Activated naive CD4-positive, alpha-beta T cell treated with anti-CD3 and anti-CD28 coated beads for 36 hours (primary cell): Measurements from ENCODE around the gene MPZL2. TPM values are rescaled to one million over a fixed set of nuclear protein-coding genes. Genes with fewer than 3 reads are reported as not detected.

Source experiments
- CTCF ChIA-PET: fragments of 350-600 bp; sonication (Branson Sonifier 250); formaldehyde crosslinking; loops from one replicate; lab custom pipeline; 2021; ENCODE audit warnings: antibody characterized with exemption; lab: Charles Lee
- DNase-seq: peaks from one replicate; pipeline ENCODE4 v3.0.0-alpha.2; 2020
- H3K27ac Mint-ChIP-seq: one replicate; pipeline ENCODE4 v1.8.0; 2021; ENCODE audit warnings: mild to moderate bottlenecking, mixed read lengths
- H3K27me3 Mint-ChIP-seq: one replicate; pipeline ENCODE4 v1.8.0; 2021; ENCODE audit warnings: low read depth, mixed read lengths
- H3K36me3 Mint-ChIP-seq: one replicate; pipeline ENCODE4 v1.8.0; 2021; ENCODE audit warnings: low read depth, mixed read lengths
- H3K4me1 Mint-ChIP-seq: one replicate; pipeline ENCODE4 v1.8.0; 2021; ENCODE audit warnings: low read depth, mixed read lengths
- H3K4me3 Mint-ChIP-seq: one replicate; pipeline ENCODE4 v1.8.0; 2021; ENCODE audit warnings: mild to moderate bottlenecking, moderate library complexity, mixed read lengths
- H3K9me3 Mint-ChIP-seq: one replicate; pipeline ENCODE4 v1.8.0; 2021; ENCODE audit warnings: mixed read lengths
- intact Hi-C: fragments of 100-400 bp; cut with micrococcal nuclease; formaldehyde crosslinking; loops from one replicate; pipeline ENCODE4 v1.15.1; 2023
- total RNA-seq, 2 experiments: library from RNA; stranded (reverse); gene quantifications; one replicate each; pipeline ENCODE4 v1.2.3, GENCODE V29; 2021

MPZL2 gene
- total RNA-seq, 2 experiments from 2014 or later, result 25.3 to 28.4 TPM

GRCh38 chr11:118210323-118210722, 53.8 kb downstream of the MPZL2 start:
- peaks cover 59% of the 10 kb centered on the region for H3K36me3 Mint-ChIP-seq
- no peaks in the 10 kb centered on the region for H3K27me3 Mint-ChIP-seq

GRCh38 chr11:118209033-118209432, 55.1 kb downstream of the MPZL2 start:
- intact Hi-C loops, result loop anchor here (5.0 kb wide), 1 partner anchor 363 kb away; the partner anchor contains the start of gene ARCN1
- Mint-ChIP-seq H3K27me3 (no peaks in the 10 kb centered on the region), H3K4me3 (no peak overlapping the region), H3K27ac (peak overlapping the region; percentile 72), H3K4me1 (peaks cover 56% of the 10 kb centered on the region), H3K36me3 (peaks cover 60% of the 10 kb centered on the region), H3K9me3 (no peaks in the 10 kb centered on the region)
- DNase-seq, result no peak
- CTCF ChIA-PET, result interaction anchor here (0.7 to 1.2 kb wide), 3 partner anchors 12 to 66 kb away, joined by 3 to 4 read pairs (median 3); partner anchors contain the start of gene JAML

More at GRCh38 chr11:118210323-118210722, 53.8 kb downstream of the MPZL2 start:
- Mint-ChIP-seq H3K4me3 (no peak overlapping the region), H3K27ac (no peak overlapping the region), H3K9me3 (no peaks in the 10 kb centered on the region), H3K4me1 (peaks cover 69% of the 10 kb centered on the region)
- intact Hi-C loops, result no loop called here
- DNase-seq, result no peak
- CTCF ChIA-PET, result interaction anchor here (1.2 kb wide), 1 partner anchor 12 kb away, joined by 4 read pairs; no protein-coding TSS in a partner anchor

DNA sequence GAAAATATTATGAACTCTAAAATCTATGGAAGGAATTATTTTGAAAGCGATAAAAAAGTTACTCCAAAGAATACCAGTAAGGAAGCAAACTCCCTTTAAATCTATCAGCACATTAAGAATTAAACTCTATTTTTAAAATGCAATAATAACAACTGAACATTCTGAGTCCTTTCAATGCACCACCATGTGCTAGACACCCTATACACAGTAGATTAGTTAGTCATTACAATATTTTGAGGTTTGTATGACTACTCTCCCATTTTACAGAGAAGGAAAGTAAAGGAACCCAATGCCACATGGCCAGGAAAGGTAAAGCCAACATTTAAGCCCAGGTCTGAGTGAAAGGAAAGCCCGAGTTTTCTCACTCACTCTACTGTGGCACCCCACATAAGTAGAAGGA, 57.0 kb downstream of the MPZL2 start:
- no peaks in the 10 kb centered on the region for H3K27me3 Mint-ChIP-seq
- H3K4me3 Mint-ChIP-seq, result no peak overlapping the region
- no peak for DNase-seq
- H3K36me3 Mint-ChIP-seq, result peaks cover 42% of the 10 kb centered on the region
- no peaks in the 10 kb centered on the region for H3K9me3 Mint-ChIP-seq
- intact Hi-C loops, result loop anchor here (5.0 kb wide), 1 partner anchor 365 kb away; the partner anchor contains the start of gene ARCN1
- peak overlapping the region; percentile 88 for H3K27ac Mint-ChIP-seq
- H3K4me1 Mint-ChIP-seq, result peaks cover 37% of the 10 kb centered on the region
- CTCF ChIA-PET, result interaction anchor here (1.0 to 1.2 kb wide), 2 partner anchors 8 to 36 kb away, joined by 3 read pairs; no protein-coding TSS in a partner anchor

DNA sequence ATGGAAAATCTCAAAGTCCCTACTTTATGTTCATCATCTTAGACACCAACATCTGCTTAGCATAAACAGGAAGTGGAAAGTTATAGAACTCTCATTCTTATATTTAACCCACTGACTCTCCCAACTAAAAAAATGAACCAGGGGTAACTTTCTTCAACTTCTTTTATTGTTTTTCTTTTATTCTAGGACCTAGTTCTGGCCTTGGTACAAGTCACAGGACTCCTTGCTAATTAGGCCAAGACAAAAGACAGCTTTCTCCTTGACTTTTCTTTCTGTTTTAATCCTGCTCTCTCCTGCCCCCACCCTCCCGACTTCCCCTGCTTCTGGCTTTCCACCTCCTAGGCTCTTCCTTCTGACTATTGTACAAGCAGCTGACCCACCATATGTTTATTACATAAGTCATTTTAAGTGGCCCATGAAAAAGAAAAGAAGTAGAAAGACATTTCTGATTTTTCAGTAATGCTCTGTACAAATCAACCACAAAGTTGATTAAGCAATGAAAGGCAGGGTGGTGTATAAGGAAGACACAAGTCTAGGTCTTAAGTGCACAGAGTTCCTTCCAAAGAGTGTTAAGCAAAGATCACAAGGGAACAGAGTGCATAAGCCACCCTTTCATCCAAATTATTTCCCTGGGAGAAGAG, 57.6 kb downstream of the MPZL2 start:
- Mint-ChIP-seq H3K4me1 (peaks cover 32% of the 10 kb centered on the region), H3K9me3 (no peaks in the 10 kb centered on the region), H3K27me3 (no peaks in the 10 kb centered on the region), H3K27ac (peak overlapping the region; percentile 88), H3K36me3 (peaks cover 36% of the 10 kb centered on the region), H3K4me3 (peak overlapping the region; percentile 11)
- intact Hi-C loops, result loop anchor here (1.0 to 5.0 kb wide), 3 partner anchors 10 to 366 kb away; partner anchors contain the start of gene ARCN1
- DNase-seq, result no peak
- CTCF ChIA-PET, result interaction anchor here (1.5 kb wide), 1 partner anchor 35 kb away, joined by 4 read pairs; no protein-coding TSS in a partner anchor

GRCh38 chr11:118205606-118206378, 58.3 kb downstream of the MPZL2 start:
- intact Hi-C loops, result loop anchor here (1.0 to 5.0 kb wide), 3 partner anchors 11 to 367 kb away; partner anchors contain the start of gene ARCN1
- DNase-seq, result no peak
- Mint-ChIP-seq H3K36me3 (peaks cover 33% of the 10 kb centered on the region), H3K27ac (peak overlapping the region; percentile 88), H3K4me1 (peaks cover 26% of the 10 kb centered on the region), H3K4me3 (no peak overlapping the region), H3K9me3 (no peaks in the 10 kb centered on the region), H3K27me3 (no peaks in the 10 kb centered on the region)
- CTCF ChIA-PET, result interaction anchor here (1.0 to 1.5 kb wide), 2 partner anchors 12 to 36 kb away, joined by 3 to 4 read pairs; no protein-coding TSS in a partner anchor

Other genes starting within 250 kb of the MPZL2 start
- gene TMPRSS4, start 187.2 kb downstream of the MPZL2 start, total RNA-seq, result not detected
- not detected for gene SMIM35, start 177.3 kb downstream of the MPZL2 start, total RNA-seq
- gene SCN4B, start 111.5 kb downstream of the MPZL2 start, total RNA-seq, result under 1 TPM; 0.07 to 0.12 TPM
- not detected for gene SCN2B, start 87.7 kb downstream of the MPZL2 start, total RNA-seq
- gene JAML, start 39.3 kb downstream of the MPZL2 start, total RNA-seq, result 10 to 100 TPM; 67.5 to 71.4 TPM
- gene MPZL3, start 11.9 kb downstream of the MPZL2 start, total RNA-seq, result 10 to 100 TPM; 29.3 to 30.5 TPM
- gene CD3E, start 40.4 kb upstream of the MPZL2 start, total RNA-seq, result 100 to 1,000 TPM; 377 to 415 TPM
- gene CD3D, start 78.4 kb upstream of the MPZL2 start, total RNA-seq, result 100 to 1,000 TPM; 259 to 285 TPM
- gene CD3G, start 80.0 kb upstream of the MPZL2 start, total RNA-seq, result 100 to 1,000 TPM; 103 to 106 TPM
- gene UBE4A, start 95.3 kb upstream of the MPZL2 start, total RNA-seq, result 10 to 100 TPM; 35.3 to 35.7 TPM
- gene ATP5MG, start 137.3 kb upstream of the MPZL2 start, total RNA-seq, result 100 to 1,000 TPM; 279 to 284 TPM
- gene KMT2A, start 172.2 kb upstream of the MPZL2 start, total RNA-seq, result 10 to 100 TPM; 68.4 to 68.5 TPM